NCI-H2107 treated with DMSO at 0.1 percent for 48 hours (cell line): ENCODE measurements around the gene TFR2.

Experiments
- DNase-seq: peaks from one replicate; lab custom pipeline; 2025; ENCODE audit not compliant: unreplicated experiment; lab: John Stamatoyannopoulos, UW

Gene TFR2

GRCh38 chr7:100573691-100574361 is 67.5 kb downstream of the TFR2 start, which contains the start of gene SAP25:
Gene SAP25 (minus strand): TSS chr7:100573900. CDS start chr7:100573742, 158 bp downstream.
- no peak for DNase-seq

GRCh38 chr7:100572949-100573675 is 68.2 kb downstream of the TFR2 start:
- no peak for DNase-seq

GRCh38 chr7:100572281-100572948 is 68.9 kb downstream of the TFR2 start:
- no peak for DNase-seq

- DNase-seq = no peak
Observed at GRCh38 chr7:100571829-100572116, 69.6 kb downstream of the TFR2 start.

- no peak for DNase-seq
Observed at GRCh38 chr7:100570954-100571828, 70.2 kb downstream of the TFR2 start.
